Fibroblast of lung (primary cell): ENCODE data around the gene LSM2. TPM values are rescaled to one million over a fixed set of nuclear protein-coding genes. Genes with fewer than 3 reads are reported as not detected.

Experiments used
- DNase-seq, 2 donors: peaks; one replicate each; pipeline versions ENCODE4 v3.0.0 to v3.0.0-alpha.2; 2010; ENCODE audit warnings: low read depth in 2 of 2
- H2AFZ ChIP-seq: 2 replicates; pipeline ENCODE4 v1.5.1; 2012; ENCODE audit warnings: low read length, control low read depth, inconsistent platforms
- H3K27ac ChIP-seq: 2 replicates; pipeline ENCODE4 v1.5.1; 2011; ENCODE audit warnings: low read length, control low read depth; ENCODE audit not compliant: insufficient read depth
- H3K27me3 ChIP-seq: 2 replicates; pipeline ENCODE4 v1.5.1; 2011; ENCODE audit warnings: mild to moderate bottlenecking, low read length; ENCODE audit not compliant: control insufficient read depth, insufficient read depth
- H3K36me3 ChIP-seq: 2 replicates; pipeline ENCODE4 v1.5.1; 2011; ENCODE audit warnings: low read length; ENCODE audit not compliant: control insufficient read depth, insufficient read depth
- H3K4me1 ChIP-seq: 2 replicates; pipeline ENCODE4 v1.5.1; 2011; ENCODE audit warnings: low read length; ENCODE audit not compliant: control insufficient read depth, insufficient read depth; ENCODE audit errors: extremely low read depth
- H3K4me2 ChIP-seq: 2 replicates; pipeline ENCODE4 v1.5.1; 2011; ENCODE audit warnings: low read length, control low read depth; ENCODE audit not compliant: insufficient read depth; ENCODE audit errors: extremely low read depth
- H3K4me3 ChIP-seq, 4 experiments: fragments of 200-600 bp in 1 of 4; sonication (generic) in 1 of 4; replicated peaks in 1 of 4; 2 replicates each; pipeline ENCODE4 v1.5.1; 2011 to 2016; ENCODE audit warnings: low read length in 4 of 4, low read depth in 3 of 4, mild to moderate bottlenecking in 3 of 4, control low read depth in 2 of 4, inconsistent platforms in 1 of 4, mixed read lengths in 1 of 4; ENCODE audit not compliant: insufficient read depth in 1 of 4; ENCODE audit errors: control extremely low read depth in 1 of 4
- H3K79me2 ChIP-seq: 2 replicates; pipeline ENCODE4 v1.5.1; 2012; ENCODE audit warnings: mild to moderate bottlenecking, low read length, inconsistent platforms; ENCODE audit not compliant: control insufficient read depth, insufficient read depth
- H3K9ac ChIP-seq: 2 replicates; pipeline ENCODE4 v1.5.1; 2011; ENCODE audit warnings: mild to moderate bottlenecking, low read length, control low read depth; ENCODE audit not compliant: insufficient read depth
- H3K9me3 ChIP-seq: 2 replicates; pipeline ENCODE4 v1.5.1; 2012; ENCODE audit warnings: low read depth, low read length; ENCODE audit not compliant: control insufficient read depth, insufficient read depth
- H4K20me1 ChIP-seq: 2 replicates; pipeline ENCODE4 v1.5.1; 2011; ENCODE audit warnings: low read length; ENCODE audit not compliant: control insufficient read depth, insufficient read depth; ENCODE audit errors: extremely low read depth
- CTCF ChIP-seq, 2 donors: IDR thresholded peaks in 1 of 2; conservative IDR thresholded peaks in 1 of 2; 1 replicate in 1 of 2; 2 replicates in 1 of 2; pipeline ENCODE4 v1.5.1; 2011 to 2012; ENCODE audit warnings: low read length in 2 of 2, control low read depth in 1 of 2, inconsistent platforms in 1 of 2, low read depth in 1 of 2, mild to moderate bottlenecking in 1 of 2
- polyA plus RNA-seq, 2 donors: library from polyadenylated mRNA; depleted of rRNA in 1 of 2; stranded (reverse) in 1 of 2; unstranded in 1 of 2; fragments of >200 nt; gene quantifications; 2 replicates each; pipeline ENCODE4 v1.2.1, GENCODE V29; 2011 to 2012; ENCODE audit warnings: missing spikeins in 1 of 2
- total RNA-seq: library from RNA; depleted of rRNA; stranded (reverse); fragments of >200 nt; gene quantifications from 2 replicates; pipeline ENCODE4 v1.2.1, GENCODE V29; 2014

LSM2 gene
- total and polyA plus RNA-seq, 2 donors (not counting 1 experiment from before 2014, with no cell fraction given), result 24.3 to 34.7 TPM

DNA sequence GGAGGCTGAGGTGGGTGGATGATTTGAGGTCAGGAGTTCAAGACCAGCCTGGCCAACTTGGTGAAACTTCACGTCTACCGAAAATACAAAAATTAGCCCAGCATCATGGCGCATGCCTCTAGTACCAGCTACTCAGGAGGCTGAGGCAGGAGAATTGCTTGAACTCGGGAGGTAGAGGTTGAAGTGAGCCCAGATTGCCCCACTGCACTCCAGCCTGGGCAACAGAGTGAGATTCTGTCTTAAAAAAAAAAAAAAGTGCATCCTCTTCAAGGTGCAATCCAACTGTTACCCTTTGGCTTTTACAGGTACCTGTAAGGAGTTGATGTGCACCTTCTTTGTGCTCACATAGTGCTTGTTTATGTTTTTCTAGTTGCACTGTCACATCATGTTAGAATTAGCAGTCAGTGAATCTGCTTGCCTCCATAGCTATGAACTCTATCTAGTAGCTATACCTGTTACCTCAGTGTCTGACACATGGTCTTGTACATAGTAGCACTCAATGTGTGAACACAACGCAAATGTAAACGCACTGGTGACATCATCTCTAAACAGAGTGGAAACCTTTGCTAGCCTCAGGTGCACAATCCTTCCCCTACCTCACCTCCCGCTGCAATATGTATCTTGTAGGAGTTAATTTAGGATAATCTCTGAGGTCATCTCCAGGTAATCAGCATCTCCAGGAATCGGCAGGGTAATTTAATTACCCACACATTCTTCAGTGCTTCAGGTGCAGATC lies 57.3 kb downstream of the LSM2 start:
- Histone ChIP-seq H3K9me3 (no peaks in the 10 kb centered on the region), H3K4me1 (peaks cover 5% of the 10 kb centered on the region), H3K36me3 (peaks cover 2% of the 10 kb centered on the region), H3K27ac (no peak overlapping the region), H2AFZ (no peak overlapping the region), H3K79me2 (no peaks in the 10 kb centered on the region), H3K4me2 (no peak overlapping the region), H4K20me1 (no peaks in the 10 kb centered on the region), H3K9ac (no peak overlapping the region), H3K27me3 (no peaks in the 10 kb centered on the region), H3K4me3 (no peak overlapping the region)
- no peak for TF ChIP-seq CTCF (conservative IDR thresholded peaks at IDR 0.05 in 1 of 2, IDR thresholded peaks at IDR 0.05 in 1 of 2; ENCODE audit: low read depth in 1 of 2, low read length in 2 of 2)
- no peak for DNase-seq

Other genes with a start within 250 kb of the LSM2 start
Only the 30 nearest of the 40 such genes appear.
- gene BAG6, start 154.3 kb downstream of the LSM2 start, total RNA-seq, result 90.9 and 124 TPM in 2 replicates
- gene BAG6, start 154.3 kb downstream of the LSM2 start, polyA plus RNA-seq, result 75.3 and 111 TPM in 2 replicates
- 0.99 and 1.0 TPM in 2 replicates for gene APOM, start 151.1 kb downstream of the LSM2 start, total RNA-seq
- 3.9 and 5.4 TPM in 2 replicates for gene APOM, start 151.1 kb downstream of the LSM2 start, polyA plus RNA-seq
- 20.6 and 26.2 TPM in 2 replicates for gene C6orf47, start 146.2 kb downstream of the LSM2 start, total RNA-seq
- 6.6 and 7.9 TPM in 2 replicates for gene C6orf47, start 146.2 kb downstream of the LSM2 start, polyA plus RNA-seq
- gene GPANK1, start 142.0 kb downstream of the LSM2 start, total RNA-seq, result 15.0 and 17.2 TPM in 2 replicates
- 12.7 and 13.1 TPM in 2 replicates for gene GPANK1, start 142.0 kb downstream of the LSM2 start, polyA plus RNA-seq
- gene CSNK2B, start 140.9 kb downstream of the LSM2 start, total RNA-seq, result 67.2 and 70.9 TPM in 2 replicates
- gene CSNK2B, start 140.9 kb downstream of the LSM2 start, polyA plus RNA-seq, result 84.9 and 124 TPM in 2 replicates
- gene LY6G5B, start 137.0 kb downstream of the LSM2 start, total RNA-seq, result 1.3 and 2.0 TPM in 2 replicates
- gene LY6G5B, start 137.0 kb downstream of the LSM2 start, polyA plus RNA-seq, result 2.8 and 2.9 TPM in 2 replicates
- 0.51 and 0.83 TPM in 2 replicates for gene LY6G5C, start 125.9 kb downstream of the LSM2 start, total RNA-seq
- 2.0 and 2.9 TPM in 2 replicates for gene LY6G5C, start 125.9 kb downstream of the LSM2 start, polyA plus RNA-seq
- gene ABHD16A, start 103.6 kb downstream of the LSM2 start, total RNA-seq, result 62.1 and 72.0 TPM in 2 replicates
- gene ABHD16A, start 103.6 kb downstream of the LSM2 start, polyA plus RNA-seq, result 24.2 and 25.1 TPM in 2 replicates
- not detected in 2 replicates for gene LY6G6F, start 100.1 kb downstream of the LSM2 start, total RNA-seq
- not detected in 2 replicates for gene LY6G6F, start 100.1 kb downstream of the LSM2 start, polyA plus RNA-seq
- gene LY6G6D, start 91.6 kb downstream of the LSM2 start, total RNA-seq, result not detected in 2 replicates
- not detected in 2 replicates for gene LY6G6D, start 91.6 kb downstream of the LSM2 start, polyA plus RNA-seq
- not detected in 2 replicates for gene LY6G6C, start 85.2 kb downstream of the LSM2 start, total RNA-seq
- not detected in 2 replicates for gene LY6G6C, start 85.2 kb downstream of the LSM2 start, polyA plus RNA-seq
- not detected in 2 replicates for gene MPIG6B, start 83.6 kb downstream of the LSM2 start, total RNA-seq
- gene MPIG6B, start 83.6 kb downstream of the LSM2 start, polyA plus RNA-seq, result not detected in 2 replicates
- 97.3 and 119 TPM in 2 replicates for gene DDAH2, start 77.7 kb downstream of the LSM2 start, total RNA-seq
- gene DDAH2, start 77.7 kb downstream of the LSM2 start, polyA plus RNA-seq, result 42.5 and 43.4 TPM in 2 replicates
- gene CLIC1, start 70.4 kb downstream of the LSM2 start, total RNA-seq, result 439 and 615 TPM in 2 replicates
- 639 and 788 TPM in 2 replicates for gene CLIC1, start 70.4 kb downstream of the LSM2 start, polyA plus RNA-seq
- 2.3 and 4.3 TPM in 2 replicates for gene MSH5, start 67.0 kb downstream of the LSM2 start, total RNA-seq
- 6.0 and 11.1 TPM in 2 replicates for gene MSH5, start 67.0 kb downstream of the LSM2 start, polyA plus RNA-seq
- gene SAPCD1, start 44.3 kb downstream of the LSM2 start, total RNA-seq, result 0.26 and 0.50 TPM in 2 replicates
- 1.3 and 1.4 TPM in 2 replicates for gene SAPCD1, start 44.3 kb downstream of the LSM2 start, polyA plus RNA-seq
- under 0.01 and 0.66 TPM in 2 replicates for gene VWA7, start 29.6 kb downstream of the LSM2 start, total RNA-seq
- gene VWA7, start 29.6 kb downstream of the LSM2 start, polyA plus RNA-seq, result 0.16 and 0.60 TPM in 2 replicates
- 29.8 and 53.5 TPM in 2 replicates for gene VARS1, start 11.2 kb downstream of the LSM2 start, total RNA-seq
- 16.0 and 31.0 TPM in 2 replicates for gene VARS1, start 11.2 kb downstream of the LSM2 start, polyA plus RNA-seq
- 2.1 and 3.1 TPM in 2 replicates for gene HSPA1L, start 8.3 kb upstream of the LSM2 start, total RNA-seq
- gene HSPA1L, start 8.3 kb upstream of the LSM2 start, polyA plus RNA-seq, result 0.74 and 0.75 TPM in 2 replicates
- gene HSPA1A, start 8.6 kb upstream of the LSM2 start, total RNA-seq, result 70.0 and 111 TPM in 2 replicates
- 61.2 and 66.3 TPM in 2 replicates for gene HSPA1A, start 8.6 kb upstream of the LSM2 start, polyA plus RNA-seq
- gene HSPA1B, start 20.8 kb upstream of the LSM2 start, total RNA-seq, result 115 and 152 TPM in 2 replicates
- gene HSPA1B, start 20.8 kb upstream of the LSM2 start, polyA plus RNA-seq, result 35.5 and 60.2 TPM in 2 replicates
- gene NEU1, start 55.9 kb upstream of the LSM2 start, total RNA-seq, result 100 and 109 TPM in 2 replicates
- 51.2 and 66.4 TPM in 2 replicates for gene NEU1, start 55.9 kb upstream of the LSM2 start, polyA plus RNA-seq
- gene SLC44A4, start 72.0 kb upstream of the LSM2 start, total RNA-seq, result not detected in 2 replicates
- 0.02 TPM in 1 of 2 replicates, not detected in the other for gene SLC44A4, start 72.0 kb upstream of the LSM2 start, polyA plus RNA-seq
- 60.1 and 63.7 TPM in 2 replicates for gene EHMT2, start 90.7 kb upstream of the LSM2 start, total RNA-seq
- gene EHMT2, start 90.7 kb upstream of the LSM2 start, polyA plus RNA-seq, result 22.0 and 37.3 TPM in 2 replicates
- gene ZBTB12, start 95.1 kb upstream of the LSM2 start, total RNA-seq, result 9.5 and 13.2 TPM in 2 replicates
- gene ZBTB12, start 95.1 kb upstream of the LSM2 start, polyA plus RNA-seq, result 1.2 and 1.6 TPM in 2 replicates
- gene C2, start 120.8 kb upstream of the LSM2 start, total RNA-seq, result 16.8 and 27.2 TPM in 2 replicates
- gene C2, start 120.8 kb upstream of the LSM2 start, polyA plus RNA-seq, result 2.1 and 7.6 TPM in 2 replicates
- gene CFB, start 139.1 kb upstream of the LSM2 start, total RNA-seq, result 62.9 and 87.1 TPM in 2 replicates
- gene CFB, start 139.1 kb upstream of the LSM2 start, polyA plus RNA-seq, result 21.7 and 22.9 TPM in 2 replicates
- gene NELFE, start 152.0 kb upstream of the LSM2 start, total RNA-seq, result 85.5 and 111 TPM in 2 replicates
- gene NELFE, start 152.0 kb upstream of the LSM2 start, polyA plus RNA-seq, result 81.7 and 119 TPM in 2 replicates
- gene SKIC2, start 152.2 kb upstream of the LSM2 start, total RNA-seq, result 56.2 and 58.0 TPM in 2 replicates
- gene SKIC2, start 152.2 kb upstream of the LSM2 start, polyA plus RNA-seq, result 21.6 and 29.9 TPM in 2 replicates
- gene DXO, start 165.2 kb upstream of the LSM2 start, total RNA-seq, result 11.6 and 14.0 TPM in 2 replicates
- 9.1 and 11.8 TPM in 2 replicates for gene DXO, start 165.2 kb upstream of the LSM2 start, polyA plus RNA-seq